Fibroblast of villous mesenchyme (primary cell): ENCODE data around the gene ZNF850. TPM values are rescaled to one million over a fixed set of nuclear protein-coding genes. Genes with fewer than 3 reads are reported as not detected.
"Not testable (repeated sequence)": the region's sequence is repeated elsewhere in the genome, so short reads cannot be mapped to it uniquely, and the experiment has no call there.

Experiments used
- DNase-seq: peaks from one replicate; pipeline ENCODE4 v3.0.0-alpha.2; 2010; ENCODE audit warnings: low read depth
- H3K4me3 ChIP-seq: 2 replicates; pipeline ENCODE4 v1.5.1; 2011; ENCODE audit warnings: low read depth, mild to moderate bottlenecking, low read length
- CTCF ChIP-seq: IDR thresholded peaks from 2 replicates; pipeline ENCODE4 v1.5.1; 2012; ENCODE audit warnings: low read depth, mild to moderate bottlenecking, low read length; ENCODE audit not compliant: insufficient read depth
- total RNA-seq: library from RNA; depleted of rRNA; stranded (reverse); fragments of >200 nt; gene quantifications from 2 replicates; pipeline ENCODE4 v1.2.3, GENCODE V29; 2012

Gene ZNF850
- total RNA-seq, 1 donor, result 3.9 TPM

GRCh38 chr19:36748431-36749275 is 24.0 kb downstream of the ZNF850 start:
- H3K4me3 ChIP-seq, result no peak overlapping the region
- TF ChIP-seq CTCF, result no peak
- no peak for DNase-seq

- no peak overlapping the region for H3K4me3 ChIP-seq
- DNase-seq, result no peak
- no peak for TF ChIP-seq CTCF
These were observed 24.9 kb downstream of the ZNF850 start for GRCh38 chr19:36747750-36748149.

- H3K4me3 ChIP-seq, result no peak overlapping the region
- TF ChIP-seq CTCF, result no peak
- DNase-seq, result no peak
These were observed 26.7 kb downstream of the ZNF850 start for GRCh38 chr19:36745870-36746269.

- H3K4me3 ChIP-seq, DNase-seq: not testable (repeated sequence)
These were observed 36.4 kb downstream of the ZNF850 start for GRCh38 chr19:36736166-36736565.

GRCh38 chr19:36719687-36720556 is 52.7 kb downstream of the ZNF850 start:
- no peak overlapping the region for H3K4me3 ChIP-seq
- peak; percentile 9 for DNase-seq
- TF ChIP-seq CTCF, result no peak

GRCh38 chr19:36709423-36709822 is 63.2 kb downstream of the ZNF850 start:
- TF ChIP-seq CTCF, result no peak
- no peak for DNase-seq
- no peak overlapping the region for H3K4me3 ChIP-seq

GRCh38 chr19:36707134-36707533 is 65.5 kb downstream of the ZNF850 start:
- H3K4me3 ChIP-seq, result no peak overlapping the region
- DNase-seq, result peak; percentile 1
- no peak for TF ChIP-seq CTCF
